RWPE2 (cell line): Measurements from ENCODE around the gene POLE2.

ENCODE experiments used
- ATAC-seq: fragments of 200-7000 bp; cut with Tn5 transposase; 3 replicates; pipeline ENCODE4 v1.9.1; 2021; ENCODE audit warnings: low read depth
- DNase-seq: peaks from one replicate; pipeline ENCODE4 v3.0.0-alpha.2; 2020; ENCODE audit warnings: low spot score
- H3K27ac ChIP-seq: fragments of 450-650 bp; 2 replicates; pipeline ENCODE4 v1.5.1; 2017; ENCODE audit warnings: mild to moderate bottlenecking; ENCODE audit not compliant: poor library complexity, severe bottlenecking
- H3K27me3 ChIP-seq: fragments of 250-450 bp; sonication (Bioruptor Pico); 2 replicates; pipeline ENCODE4 v1.5.1; 2021; ENCODE audit warnings: mild to moderate bottlenecking, moderate library complexity; ENCODE audit not compliant: insufficient read depth, poor library complexity, severe bottlenecking
- H3K36me3 ChIP-seq: fragments of 250-450 bp; sonication (Bioruptor Pico); 2 replicates; pipeline ENCODE4 v1.5.1; 2020; ENCODE audit warnings: low read depth, mild to moderate bottlenecking, moderate library complexity
- H3K4me1 ChIP-seq: fragments of 250-450 bp; sonication (Bioruptor Pico); 2 replicates; pipeline ENCODE4 v1.5.1; 2021; ENCODE audit warnings: mild to moderate bottlenecking, moderate library complexity; ENCODE audit not compliant: insufficient read depth, poor library complexity, severe bottlenecking
- H3K4me3 ChIP-seq: fragments of 250-450 bp; sonication (Bioruptor Pico); 2 replicates; pipeline ENCODE4 v1.5.1; 2021; ENCODE audit warnings: mild to moderate bottlenecking, moderate library complexity; ENCODE audit not compliant: severe bottlenecking
- H3K9me3 ChIP-seq: fragments of 250-450 bp; sonication (Bioruptor Pico); 2 replicates; pipeline ENCODE4 v1.5.1; 2021; ENCODE audit warnings: mild to moderate bottlenecking, moderate library complexity; ENCODE audit not compliant: severe bottlenecking
- TF ChIP-seq, protein P1 (sequence below): fragments of 450-650 bp; IDR thresholded peaks from one replicate; pipeline ENCODE4 v1.5.1; 2017; ENCODE audit warnings: mild to moderate bottlenecking, moderate library complexity; ENCODE audit not compliant: poor library complexity, severe bottlenecking

The POLE2 gene

DNA sequence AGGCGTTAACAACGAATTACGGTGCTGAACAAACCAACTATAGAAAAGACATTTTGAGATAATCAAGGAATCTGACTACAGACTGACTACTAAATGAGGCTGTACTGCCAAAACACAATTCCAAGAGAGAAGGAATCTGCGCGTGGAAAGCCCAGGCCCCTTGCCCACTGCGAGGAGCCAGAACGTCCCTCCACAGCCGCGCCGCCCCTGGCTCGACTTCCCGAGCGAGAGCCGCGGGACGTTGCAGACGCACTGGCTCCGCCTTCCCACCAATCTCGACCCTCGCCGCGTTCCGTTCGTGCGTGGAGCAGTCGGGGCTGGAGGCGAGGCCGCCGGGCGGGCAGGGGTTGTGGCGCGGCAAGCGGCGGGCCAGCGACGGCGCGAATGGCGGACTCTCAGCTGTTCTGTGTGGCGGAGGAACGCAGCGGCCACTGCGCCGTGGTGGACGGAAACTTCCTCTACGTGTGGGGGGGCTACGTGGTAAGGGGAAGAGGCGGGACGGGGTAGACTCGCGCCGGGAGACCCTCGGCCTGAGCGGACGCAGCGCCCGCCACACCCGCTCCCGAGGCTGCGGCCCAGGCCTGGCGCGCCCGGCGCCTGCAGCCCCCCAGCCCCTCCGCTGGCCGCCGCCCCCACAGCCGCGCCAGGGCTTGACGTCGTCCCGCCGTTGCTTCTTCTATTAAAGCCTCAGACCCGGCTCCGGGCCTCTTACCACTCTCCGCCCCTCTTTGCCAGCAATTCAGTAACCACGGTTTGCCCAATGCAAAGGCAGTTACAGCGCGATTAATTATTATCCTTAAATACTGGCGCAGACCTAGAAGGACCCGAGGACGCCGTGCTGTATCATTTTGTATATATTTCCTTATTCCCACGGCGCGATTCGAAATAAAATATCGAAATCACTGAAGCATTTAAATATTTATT lies 5.1 kb upstream of the POLE2 start, which contains the start of gene KLHDC1:
TSS of gene KLHDC1 (plus strand) at position 310 of the 924 bp plus-strand sequence. CDS start at position 385, 75 bp downstream.
- peak within 1 kb of the TSS; percentile 52 for H3K27ac ChIP-seq
- H3K4me1 ChIP-seq, result peaks cover 2% of the 10 kb centered on the region
- DNase-seq (peak; percentile 79), ATAC-seq (peak; percentile 66)
- TF ChIP-seq, protein P1, sequence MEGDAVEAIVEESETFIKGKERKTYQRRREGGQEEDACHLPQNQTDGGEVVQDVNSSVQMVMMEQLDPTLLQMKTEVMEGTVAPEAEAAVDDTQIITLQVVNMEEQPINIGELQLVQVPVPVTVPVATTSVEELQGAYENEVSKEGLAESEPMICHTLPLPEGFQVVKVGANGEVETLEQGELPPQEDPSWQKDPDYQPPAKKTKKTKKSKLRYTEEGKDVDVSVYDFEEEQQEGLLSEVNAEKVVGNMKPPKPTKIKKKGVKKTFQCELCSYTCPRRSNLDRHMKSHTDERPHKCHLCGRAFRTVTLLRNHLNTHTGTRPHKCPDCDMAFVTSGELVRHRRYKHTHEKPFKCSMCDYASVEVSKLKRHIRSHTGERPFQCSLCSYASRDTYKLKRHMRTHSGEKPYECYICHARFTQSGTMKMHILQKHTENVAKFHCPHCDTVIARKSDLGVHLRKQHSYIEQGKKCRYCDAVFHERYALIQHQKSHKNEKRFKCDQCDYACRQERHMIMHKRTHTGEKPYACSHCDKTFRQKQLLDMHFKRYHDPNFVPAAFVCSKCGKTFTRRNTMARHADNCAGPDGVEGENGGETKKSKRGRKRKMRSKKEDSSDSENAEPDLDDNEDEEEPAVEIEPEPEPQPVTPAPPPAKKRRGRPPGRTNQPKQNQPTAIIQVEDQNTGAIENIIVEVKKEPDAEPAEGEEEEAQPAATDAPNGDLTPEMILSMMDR, result no peak
- no peaks in the 10 kb centered on the region for H3K36me3 ChIP-seq
- H3K27me3 ChIP-seq, result no peaks in the 10 kb centered on the region
- no peaks in the 10 kb centered on the region for H3K9me3 ChIP-seq
- H3K4me3 ChIP-seq, result peak within 1 kb of the TSS; percentile 55

DNA sequence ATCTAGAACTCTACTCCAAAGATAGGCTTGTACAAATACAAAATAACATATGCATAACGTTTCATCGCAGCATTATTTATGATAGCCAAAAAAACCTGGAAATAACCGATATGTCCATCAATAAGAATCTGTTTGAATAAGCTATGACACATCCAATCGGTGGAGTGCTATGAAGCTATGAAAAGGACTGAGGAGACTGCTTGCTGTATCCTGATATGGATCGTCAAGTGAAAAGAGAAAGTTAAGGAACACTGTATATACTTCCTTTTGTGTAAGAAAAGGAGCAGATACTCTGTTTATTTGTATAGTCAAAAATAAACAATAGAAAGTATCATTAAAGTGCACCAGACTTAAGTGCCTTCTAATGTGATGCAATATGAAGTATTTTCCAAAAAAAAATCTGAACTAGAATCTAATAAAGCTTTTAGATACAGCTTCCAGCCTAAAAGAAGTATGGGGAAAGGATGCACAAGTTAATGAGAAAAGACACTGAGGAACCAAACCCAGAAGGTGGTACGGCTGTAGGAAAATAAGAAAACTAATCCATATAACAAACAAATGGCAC lies 4.3 kb upstream of the POLE2 start:
- Histone ChIP-seq H3K4me3 (peak overlapping the region; percentile 55), H3K4me1 (peaks cover 2% of the 10 kb centered on the region), H3K9me3 (no peaks in the 10 kb centered on the region), H3K27me3 (no peaks in the 10 kb centered on the region), H3K36me3 (no peaks in the 10 kb centered on the region), H3K27ac (peak overlapping the region; percentile 52)
- TF ChIP-seq, protein P1, result no peak
- DNase-seq, result no peak
- no peak for ATAC-seq

DNA sequence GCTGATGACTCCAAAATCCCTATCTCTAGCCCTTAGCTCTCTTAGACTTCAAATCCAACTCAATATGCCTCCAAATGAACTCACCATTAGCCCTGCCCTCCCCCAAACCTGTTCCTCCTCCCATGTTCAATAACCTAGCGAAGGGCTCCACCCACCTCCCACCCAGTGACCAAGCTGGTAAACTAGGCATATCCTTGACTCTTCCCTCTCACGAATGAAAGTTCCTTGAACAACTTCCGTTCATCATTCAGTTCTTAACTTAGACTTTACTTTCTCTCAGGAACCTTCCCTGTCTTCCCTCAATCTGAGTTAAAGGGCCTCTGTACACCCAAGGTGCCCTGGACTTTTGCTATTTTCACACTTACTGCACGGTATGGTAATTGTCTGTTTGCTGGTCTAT lies 3.0 kb upstream of the POLE2 start:
- no peaks in the 10 kb centered on the region for H3K9me3 ChIP-seq
- H3K4me3 ChIP-seq, result no peak overlapping the region
- TF ChIP-seq, protein P1, result no peak
- peaks cover 2% of the 10 kb centered on the region for H3K4me1 ChIP-seq
- ATAC-seq (no peak), DNase-seq (no peak)
- H3K27ac ChIP-seq, result no peak overlapping the region
- H3K36me3 ChIP-seq, result 0 out of 2 replicates have a peak, but pooled peaks cover under 1% of the 10 kb centered on the region
- H3K27me3 ChIP-seq, result no peaks in the 10 kb centered on the region

DNA sequence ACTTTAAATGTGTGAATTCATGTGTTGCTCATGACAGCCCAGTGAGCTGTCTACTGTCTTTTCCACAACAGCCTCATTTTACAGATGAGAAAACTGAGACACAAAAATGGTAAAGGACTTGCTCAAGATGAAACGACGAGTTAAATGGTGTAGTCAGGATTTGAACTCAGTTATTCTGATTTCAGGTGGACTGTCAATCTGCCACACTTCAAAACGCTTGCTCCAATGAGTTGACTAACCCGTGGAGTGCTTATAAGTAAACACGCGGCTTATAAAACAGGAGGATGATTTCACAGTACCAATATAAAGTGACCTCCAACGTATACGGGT lies 652 bp upstream of the POLE2 start:
- H3K36me3 ChIP-seq, result peaks cover 8% of the 10 kb centered on the region
- H3K27ac ChIP-seq, result no peak overlapping the region
- no peak overlapping the region for H3K4me3 ChIP-seq
- DNase-seq, result no peak
- TF ChIP-seq, protein P1, result no peak
- no peak for ATAC-seq
- peaks cover 2% of the 10 kb centered on the region for H3K4me1 ChIP-seq
- H3K27me3 ChIP-seq, result no peaks in the 10 kb centered on the region
- no peaks in the 10 kb centered on the region for H3K9me3 ChIP-seq

DNA sequence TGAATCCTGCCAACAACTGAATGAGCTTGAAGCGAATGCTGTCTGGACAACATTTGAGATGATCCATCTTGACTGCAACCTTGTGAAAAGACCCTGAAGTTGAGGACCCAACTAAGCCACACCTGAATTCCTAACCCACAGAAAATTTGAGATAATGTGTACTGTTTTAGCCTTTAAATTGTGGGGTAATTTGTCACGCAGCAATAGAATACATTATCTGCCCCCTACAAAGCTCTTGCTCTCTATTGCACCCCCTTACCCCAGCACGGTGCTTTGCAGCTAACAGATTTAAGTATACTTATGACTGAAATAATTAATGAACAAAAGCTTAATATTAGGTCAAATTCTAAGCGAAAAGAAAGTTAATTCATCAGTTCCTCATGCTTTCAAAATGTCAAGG lies 1.6 kb downstream of the POLE2 start:
- Histone ChIP-seq H3K4me3 (no peak overlapping the region), H3K27ac (no peak overlapping the region)

More for the DNA sequence above, 1.6 kb downstream of the POLE2 start:
- no peak for ATAC-seq
- Histone ChIP-seq H3K9me3 (no peaks in the 10 kb centered on the region), H3K27me3 (no peaks in the 10 kb centered on the region), H3K4me1 (no peaks in the 10 kb centered on the region), H3K36me3 (peaks cover 30% of the 10 kb centered on the region)
- DNase-seq, result no peak
- TF ChIP-seq, protein P1, result no peak
